Astrocyte (in vitro differentiated cells and primary cell): Measurements from ENCODE around the gene DCTN1. TPM values are rescaled to one million over a fixed set of nuclear protein-coding genes. Genes with fewer than 3 reads are reported as not detected.

Experiments used
- DNase-seq: peaks from one replicate; pipeline ENCODE4 v3.0.0-alpha.2; 2010; ENCODE audit warnings: low read depth
- FAIRE-seq: peaks from 2 replicates; lab custom pipeline; 2011; peaks lifted over from hg19 to GRCh38; lab: Jason Lieb, UNC
- H2AFZ ChIP-seq: 2 replicates; pipeline ENCODE4 v1.6.0; 2012; ENCODE audit warnings: low read depth, low read length, inconsistent platforms
- H3K27ac ChIP-seq: 2 replicates; pipeline ENCODE4 v1.5.1; 2011; ENCODE audit warnings: low read depth, low read length, inconsistent platforms
- H3K27me3 ChIP-seq: 2 replicates; pipeline ENCODE4 v1.6.0; 2011; ENCODE audit warnings: low read length, inconsistent platforms; ENCODE audit not compliant: insufficient read depth
- H3K36me3 ChIP-seq: 2 replicates; pipeline ENCODE4 v1.5.1; 2011; ENCODE audit warnings: low read length, inconsistent platforms; ENCODE audit not compliant: insufficient read depth
- H3K4me1 ChIP-seq: 2 replicates; pipeline ENCODE4 v1.5.1; 2011; ENCODE audit warnings: low read length, inconsistent platforms; ENCODE audit not compliant: insufficient read depth
- H3K4me2 ChIP-seq: 2 replicates; pipeline ENCODE4 v1.6.0; 2012; ENCODE audit warnings: low read length, inconsistent platforms
- H3K4me3 ChIP-seq: 2 replicates; pipeline ENCODE4 v1.5.1; 2011; ENCODE audit warnings: low read depth, mild to moderate bottlenecking, low read length, inconsistent platforms; ENCODE audit not compliant: insufficient read depth
- H3K79me2 ChIP-seq: 2 replicates; pipeline ENCODE4 v1.6.0; 2012; ENCODE audit warnings: mild to moderate bottlenecking, low read length, inconsistent platforms; ENCODE audit not compliant: insufficient read depth
- H3K9ac ChIP-seq: 2 replicates; pipeline ENCODE4 v1.6.0; 2012; ENCODE audit warnings: mild to moderate bottlenecking, low read length, inconsistent platforms
- H3K9me3 ChIP-seq: 2 replicates; pipeline ENCODE4 v1.5.1; 2012; ENCODE audit warnings: low read depth, mild to moderate bottlenecking, low read length, inconsistent platforms; ENCODE audit not compliant: insufficient read depth
- H4K20me1 ChIP-seq: 2 replicates; pipeline ENCODE4 v1.6.0; 2012; ENCODE audit warnings: low read length, inconsistent platforms; ENCODE audit not compliant: insufficient read depth
- H3K27ac Mint-ChIP-seq: one replicate; pipeline ENCODE4 v1.8.0; 2021; ENCODE audit warnings: mild to moderate bottlenecking, mixed read lengths; ENCODE audit not compliant: unreplicated experiment
- H3K27me3 Mint-ChIP-seq: one replicate; pipeline ENCODE4 v1.8.0; 2021; ENCODE audit warnings: low read depth, mixed read lengths; ENCODE audit not compliant: unreplicated experiment
- H3K36me3 Mint-ChIP-seq: one replicate; pipeline ENCODE4 v1.8.0; 2021; ENCODE audit warnings: low read depth, mixed read lengths; ENCODE audit not compliant: unreplicated experiment
- H3K4me1 Mint-ChIP-seq: one replicate; pipeline ENCODE4 v1.8.0; 2021; ENCODE audit warnings: low read depth, mixed read lengths; ENCODE audit not compliant: unreplicated experiment
- H3K4me3 Mint-ChIP-seq: one replicate; pipeline ENCODE4 v1.8.0; 2021; ENCODE audit warnings: mild to moderate bottlenecking, moderate library complexity, mixed read lengths; ENCODE audit not compliant: unreplicated experiment
- H3K9me3 Mint-ChIP-seq: one replicate; pipeline ENCODE4 v1.8.0; 2021; ENCODE audit warnings: mild to moderate bottlenecking, mixed read lengths; ENCODE audit not compliant: unreplicated experiment
- CTCF ChIP-seq: IDR thresholded peaks from 2 replicates; pipeline ENCODE4 v1.5.1; 2011; ENCODE audit warnings: low read depth, mild to moderate bottlenecking, inconsistent platforms, low read length, moderate library complexity; ENCODE audit not compliant: insufficient read depth
- EZH2 ChIP-seq: IDR thresholded peaks from 2 replicates; pipeline ENCODE4 v1.6.1; 2012; ENCODE audit warnings: mild to moderate bottlenecking, low read length, inconsistent platforms; ENCODE audit not compliant: insufficient read depth
- total RNA-seq: library from RNA; stranded (reverse); gene quantifications from 2 replicates; pipeline ENCODE4 v1.2.1, GENCODE V29; 2021

DCTN1 gene
- total RNA-seq, 1 donor from 2014 or later = 215 TPM

- Histone ChIP-seq H3K9ac (no peak overlapping the region), H3K27me3 (no peaks in the 10 kb centered on the region), H3K9me3 (no peaks in the 10 kb centered on the region), H4K20me1 (peaks cover 14% of the 10 kb centered on the region), H2AFZ (no peak overlapping the region), H3K4me2 (no peak overlapping the region), H3K4me3 (no peak overlapping the region), H3K27ac (no peak overlapping the region), H3K4me1 (no peaks in the 10 kb centered on the region), H3K36me3 (peaks cover 80% of the 10 kb centered on the region), H3K79me2 (no peaks in the 10 kb centered on the region)
- H3K4me3 Mint-ChIP-seq = no peak overlapping the region
- FAIRE-seq (no peak), DNase-seq (no peak)
- peaks cover 58% of the 10 kb centered on the region for H3K36me3 Mint-ChIP-seq
- no peak overlapping the region for H3K27ac Mint-ChIP-seq
- H3K27me3 Mint-ChIP-seq = no peaks in the 10 kb centered on the region
- H3K4me1 Mint-ChIP-seq = no peaks in the 10 kb centered on the region
- TF ChIP-seq CTCF (no peak), EZH2 (no peak)
- no peaks in the 10 kb centered on the region for H3K9me3 Mint-ChIP-seq
These were observed 14.1 kb downstream of the DCTN1 start for GRCh38 chr2:74366036-74366435.

- Histone ChIP-seq H3K4me3 (no peak overlapping the region), H3K9ac (no peak overlapping the region), H3K4me2 (no peak overlapping the region), H3K27ac (no peak overlapping the region), H3K9me3 (no peaks in the 10 kb centered on the region), H3K36me3 (peaks cover 79% of the 10 kb centered on the region), H4K20me1 (peaks cover 13% of the 10 kb centered on the region), H3K79me2 (no peaks in the 10 kb centered on the region), H2AFZ (no peak overlapping the region), H3K4me1 (no peaks in the 10 kb centered on the region), H3K27me3 (no peaks in the 10 kb centered on the region)
- Mint-ChIP-seq H3K9me3 (no peaks in the 10 kb centered on the region), H3K36me3 (peaks cover 55% of the 10 kb centered on the region), H3K27ac (no peak overlapping the region), H3K27me3 (no peaks in the 10 kb centered on the region), H3K4me3 (no peak overlapping the region), H3K4me1 (no peaks in the 10 kb centered on the region)
- DNase-seq (no peak), FAIRE-seq (no peak)
- TF ChIP-seq CTCF (no peak), EZH2 (no peak)
These were observed 15.3 kb downstream of the DCTN1 start for GRCh38 chr2:74364533-74365505.

GRCh38 chr2:74361327-74361726 lies 18.8 kb downstream of the DCTN1 start:
- H2AFZ ChIP-seq = no peak overlapping the region
- peaks cover 74% of the 10 kb centered on the region for H3K36me3 ChIP-seq
- H3K79me2 ChIP-seq = no peaks in the 10 kb centered on the region
- H4K20me1 ChIP-seq = peaks cover 8% of the 10 kb centered on the region
- TF ChIP-seq EZH2 (no peak), CTCF (no peak)
- DNase-seq (no peak), FAIRE-seq (no peak)
- H3K9me3 ChIP-seq = no peaks in the 10 kb centered on the region
- no peaks in the 10 kb centered on the region for H3K27me3 ChIP-seq
- Mint-ChIP-seq H3K27me3 (no peaks in the 10 kb centered on the region), H3K4me3 (no peak overlapping the region), H3K4me1 (no peaks in the 10 kb centered on the region), H3K36me3 (peaks cover 48% of the 10 kb centered on the region), H3K9me3 (no peaks in the 10 kb centered on the region), H3K27ac (no peak overlapping the region)
- H3K4me1 ChIP-seq = no peaks in the 10 kb centered on the region
- H3K4me2 ChIP-seq = no peak overlapping the region
- H3K9ac ChIP-seq = no peak overlapping the region
- no peak overlapping the region for H3K4me3 ChIP-seq
- H3K27ac ChIP-seq = no peak overlapping the region
